ENCODE measurements around the gene RDH13. TPM values are rescaled to one million over a fixed set of nuclear protein-coding genes. Genes with fewer than 3 reads are reported as not detected.
A peak's percentile ranks its signal among the peaks of the same experiment; 100 is the strongest.

RDH13 gene
- total and polyA plus RNA-seq, 4 donors = 9.2 to 30.5 (median 18.6) TPM

DNA sequence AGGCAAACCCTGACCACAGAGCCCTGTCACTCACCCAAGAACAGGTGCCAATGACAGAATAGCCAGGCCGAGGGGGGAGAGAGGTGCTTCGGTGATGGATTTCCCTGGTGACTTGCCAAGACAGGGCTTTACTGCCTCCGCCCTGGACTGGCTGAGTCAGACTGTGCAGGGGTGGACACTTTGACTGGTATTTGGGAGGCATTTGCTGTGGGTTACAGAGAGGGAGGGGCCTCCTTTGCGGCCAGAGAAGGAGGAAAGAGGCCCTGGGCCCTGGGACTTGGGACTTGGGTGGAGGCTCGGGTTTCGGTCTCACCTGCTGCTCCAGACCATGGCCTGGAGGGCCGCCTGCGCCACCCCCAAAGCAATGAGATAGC, 8.2 kb upstream of the RDH13 start:
- no peak for DNase-seq
- Histone ChIP-seq H3K9ac (ENCODE audit: insufficient read depth in 1 of 2, low read length in 2 of 2) (no peak overlapping the region), H3K27me3 (ENCODE audit: control insufficient read depth in 3 of 3, insufficient read depth in 3 of 3, low read length in 2 of 3) (peaks cover 0 to 18% (median 18%) of the 10 kb centered on the region in 3 donors), H3K4me3 (no peak overlapping the region), H3K4me1 (ENCODE audit: control insufficient read depth in 5 of 5, insufficient read depth in 5 of 5, low read length in 5 of 5) (peaks cover 0 to 2% (median 0%) of the 10 kb centered on the region in 5 donors), H3K27ac (ENCODE audit: low read depth in 1 of 2, low read length in 1 of 2) (no peak overlapping the region), H3K36me3 (ENCODE audit: control insufficient read depth in 4 of 4, insufficient read depth in 4 of 4, low read length in 4 of 4) (no peaks in the 10 kb centered on the region), H3K9me3 (ENCODE audit: control insufficient read depth in 4 of 4, insufficient read depth in 3 of 4, low read length in 3 of 4) (peaks cover 0 to 4% (median 0%) of the 10 kb centered on the region in 4 donors)
- TF ChIP-seq, protein P1, sequence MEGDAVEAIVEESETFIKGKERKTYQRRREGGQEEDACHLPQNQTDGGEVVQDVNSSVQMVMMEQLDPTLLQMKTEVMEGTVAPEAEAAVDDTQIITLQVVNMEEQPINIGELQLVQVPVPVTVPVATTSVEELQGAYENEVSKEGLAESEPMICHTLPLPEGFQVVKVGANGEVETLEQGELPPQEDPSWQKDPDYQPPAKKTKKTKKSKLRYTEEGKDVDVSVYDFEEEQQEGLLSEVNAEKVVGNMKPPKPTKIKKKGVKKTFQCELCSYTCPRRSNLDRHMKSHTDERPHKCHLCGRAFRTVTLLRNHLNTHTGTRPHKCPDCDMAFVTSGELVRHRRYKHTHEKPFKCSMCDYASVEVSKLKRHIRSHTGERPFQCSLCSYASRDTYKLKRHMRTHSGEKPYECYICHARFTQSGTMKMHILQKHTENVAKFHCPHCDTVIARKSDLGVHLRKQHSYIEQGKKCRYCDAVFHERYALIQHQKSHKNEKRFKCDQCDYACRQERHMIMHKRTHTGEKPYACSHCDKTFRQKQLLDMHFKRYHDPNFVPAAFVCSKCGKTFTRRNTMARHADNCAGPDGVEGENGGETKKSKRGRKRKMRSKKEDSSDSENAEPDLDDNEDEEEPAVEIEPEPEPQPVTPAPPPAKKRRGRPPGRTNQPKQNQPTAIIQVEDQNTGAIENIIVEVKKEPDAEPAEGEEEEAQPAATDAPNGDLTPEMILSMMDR (IDR thresholded peaks at IDR 0.05; ENCODE audit: control extremely low read depth, extremely low read depth) = no peak
- no peak for ATAC-seq (ENCODE audit: insufficient read depth, low FRiP score)
- WGBS, 2 donors = 52 to 64% methylated on average over 8 of the region's 8 CpGs

GRCh38 chr19:55070466-55071128, 7.6 kb upstream of the RDH13 start:
- Histone ChIP-seq H3K27ac (ENCODE audit: low read depth in 1 of 2, low read length in 1 of 2) (no peak overlapping the region), H3K4me3 (no peak overlapping the region), H3K36me3 (ENCODE audit: control insufficient read depth in 4 of 4, insufficient read depth in 4 of 4, low read length in 4 of 4) (no peaks in the 10 kb centered on the region), H3K9ac (ENCODE audit: insufficient read depth in 1 of 2, low read length in 2 of 2) (no peak overlapping the region), H3K9me3 (ENCODE audit: control insufficient read depth in 4 of 4, insufficient read depth in 3 of 4, low read length in 3 of 4) (peaks cover 0 to 4% (median 0%) of the 10 kb centered on the region in 4 donors), H3K4me1 (ENCODE audit: control insufficient read depth in 5 of 5, insufficient read depth in 5 of 5, low read length in 5 of 5) (peaks cover 0 to 2% (median 0%) of the 10 kb centered on the region in 5 donors), H3K27me3 (ENCODE audit: control insufficient read depth in 3 of 3, insufficient read depth in 3 of 3, low read length in 2 of 3) (peaks cover 0 to 20% (median 18%) of the 10 kb centered on the region in 3 donors)
- TF ChIP-seq, protein P1 (IDR thresholded peaks at IDR 0.05; ENCODE audit: control extremely low read depth, extremely low read depth) = no peak
- ATAC-seq (ENCODE audit: insufficient read depth, low FRiP score) = no peak
- DNase-seq = no peak
- 80 to 92% methylated on average over 10 of the region's 10 CpGs for WGBS, 2 donors

DNA sequence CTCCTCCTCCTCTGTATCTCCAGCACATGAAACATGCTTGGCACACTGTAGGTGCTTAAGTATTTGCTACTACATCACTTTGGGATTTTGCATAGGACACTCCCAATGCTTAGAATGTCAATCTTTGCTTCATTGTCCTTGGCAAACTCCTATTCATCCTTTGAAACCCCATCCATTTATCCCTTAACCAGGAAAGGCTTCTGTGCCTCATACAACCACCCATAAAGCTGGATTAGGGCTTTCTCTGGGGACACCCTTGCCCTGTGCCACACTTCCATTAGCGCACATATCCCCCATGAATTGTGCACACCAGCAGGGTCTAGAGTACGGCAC, 6.9 kb upstream of the RDH13 start:
- ATAC-seq (ENCODE audit: insufficient read depth, low FRiP score) = no peak
- Histone ChIP-seq H3K36me3 (ENCODE audit: control insufficient read depth in 4 of 4, insufficient read depth in 4 of 4, low read length in 4 of 4) (no peaks in the 10 kb centered on the region), H3K9me3 (ENCODE audit: control insufficient read depth in 4 of 4, insufficient read depth in 3 of 4, low read length in 3 of 4) (peaks cover 0 to 4% (median 0%) of the 10 kb centered on the region in 4 donors), H3K27me3 (ENCODE audit: control insufficient read depth in 3 of 3, insufficient read depth in 3 of 3, low read length in 2 of 3) (peaks cover 0 to 20% (median 18%) of the 10 kb centered on the region in 3 donors), H3K4me3 (no peak overlapping the region), H3K27ac (ENCODE audit: low read depth in 1 of 2, low read length in 1 of 2) (peak overlapping the region in 1 of 2 donors; percentile 35), H3K4me1 (ENCODE audit: control insufficient read depth in 5 of 5, insufficient read depth in 5 of 5, low read length in 5 of 5) (peaks cover 0 to 2% (median 0%) of the 10 kb centered on the region in 5 donors), H3K9ac (ENCODE audit: insufficient read depth in 1 of 2, low read length in 2 of 2) (no peak overlapping the region)
- TF ChIP-seq, protein P1 (IDR thresholded peaks at IDR 0.05; ENCODE audit: control extremely low read depth, extremely low read depth) = no peak
- WGBS, 2 donors = 97% methylated on average over 2 of the region's 2 CpGs
- no peak for DNase-seq

Data from lung (tissue), 12 donors.